ENCODE measurements around the gene NRXN2. TPM values are rescaled to one million over a fixed set of nuclear protein-coding genes. Genes with fewer than 3 reads are reported as not detected.
A peak's percentile ranks its signal among the peaks of the same experiment; 100 is the strongest.

NRXN2 gene
- 0.05 and 0.20 TPM in 2 replicates for polyA plus RNA-seq (2011; rRNA removed)
- polyA minus RNA-seq (2011; rRNA and poly(A)+ RNA removed) = 0.46 TPM in 1 of 2 replicates, not detected in the other

DNA sequence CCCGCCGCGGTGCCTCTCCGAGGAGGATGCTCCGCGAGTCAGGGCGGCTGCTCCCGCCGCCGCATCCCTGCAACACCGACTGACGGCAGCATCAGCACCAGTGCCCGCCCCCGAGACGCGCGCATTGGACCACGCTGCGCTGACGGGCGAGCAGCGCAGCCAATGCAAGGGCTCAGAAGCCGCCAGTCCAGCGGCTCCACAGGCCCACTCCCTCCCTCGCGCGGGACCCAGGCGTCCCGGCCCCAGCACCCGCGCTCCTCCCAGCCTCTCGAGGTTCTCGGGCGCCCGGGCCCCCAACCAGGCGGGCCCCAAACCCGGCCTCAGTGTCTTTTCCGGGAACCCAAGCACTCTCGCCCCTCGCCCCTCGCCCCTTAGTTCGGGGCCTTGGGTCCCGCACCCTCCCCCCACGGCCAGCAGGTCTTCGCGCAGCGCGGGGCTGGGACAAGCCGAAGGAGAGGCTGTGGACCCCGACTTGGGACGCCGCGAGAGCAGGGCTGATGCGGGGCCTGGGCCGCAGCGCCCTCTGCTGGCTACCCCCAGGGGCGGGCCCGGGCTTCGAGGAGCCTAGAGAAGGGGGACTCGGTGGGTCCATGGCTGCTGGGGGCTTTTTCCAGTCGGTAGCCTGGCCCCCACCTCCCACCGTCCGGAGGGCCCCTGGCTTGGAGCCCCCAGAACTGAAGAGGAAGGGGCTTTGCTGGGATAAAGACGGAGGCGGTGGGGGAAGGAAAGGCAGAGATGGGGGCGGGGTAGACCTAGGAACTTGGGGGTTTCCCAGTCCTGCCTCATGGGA is at the start of gene NRXN2:
Gene NRXN2 (minus strand): TSS at position 81 of the 790 bp plus-strand sequence. CDS start 9,498 bp downstream, outside the sequence.
- POLR2A ChIA-PET = no interaction called here
- DNase-seq (ENCODE audit: low read depth) = peak; percentile 26
- CTCF ChIA-PET = interaction anchor here (1.0 kb wide), 1 partner anchor 24 kb away, joined by 4 read pairs; no protein-coding TSS in a partner anchor
- TF ChIP-seq, protein P1, sequence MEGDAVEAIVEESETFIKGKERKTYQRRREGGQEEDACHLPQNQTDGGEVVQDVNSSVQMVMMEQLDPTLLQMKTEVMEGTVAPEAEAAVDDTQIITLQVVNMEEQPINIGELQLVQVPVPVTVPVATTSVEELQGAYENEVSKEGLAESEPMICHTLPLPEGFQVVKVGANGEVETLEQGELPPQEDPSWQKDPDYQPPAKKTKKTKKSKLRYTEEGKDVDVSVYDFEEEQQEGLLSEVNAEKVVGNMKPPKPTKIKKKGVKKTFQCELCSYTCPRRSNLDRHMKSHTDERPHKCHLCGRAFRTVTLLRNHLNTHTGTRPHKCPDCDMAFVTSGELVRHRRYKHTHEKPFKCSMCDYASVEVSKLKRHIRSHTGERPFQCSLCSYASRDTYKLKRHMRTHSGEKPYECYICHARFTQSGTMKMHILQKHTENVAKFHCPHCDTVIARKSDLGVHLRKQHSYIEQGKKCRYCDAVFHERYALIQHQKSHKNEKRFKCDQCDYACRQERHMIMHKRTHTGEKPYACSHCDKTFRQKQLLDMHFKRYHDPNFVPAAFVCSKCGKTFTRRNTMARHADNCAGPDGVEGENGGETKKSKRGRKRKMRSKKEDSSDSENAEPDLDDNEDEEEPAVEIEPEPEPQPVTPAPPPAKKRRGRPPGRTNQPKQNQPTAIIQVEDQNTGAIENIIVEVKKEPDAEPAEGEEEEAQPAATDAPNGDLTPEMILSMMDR (IDR thresholded peaks at IDR 0.05; ENCODE audit: insufficient read depth, low read depth, low read length) = peak; percentile 98
- Histone ChIP-seq H3K36me3 (ENCODE audit: control insufficient read depth, insufficient read depth, low read length) (no peaks in the 10 kb centered on the region), H3K4me3 (ENCODE audit: low read depth, low read length) (peak within 1 kb of the TSS; percentile 61), H3K27me3 (ENCODE audit: control insufficient read depth, insufficient read depth, low read length) (peaks cover 37% of the 10 kb centered on the region)

DNA sequence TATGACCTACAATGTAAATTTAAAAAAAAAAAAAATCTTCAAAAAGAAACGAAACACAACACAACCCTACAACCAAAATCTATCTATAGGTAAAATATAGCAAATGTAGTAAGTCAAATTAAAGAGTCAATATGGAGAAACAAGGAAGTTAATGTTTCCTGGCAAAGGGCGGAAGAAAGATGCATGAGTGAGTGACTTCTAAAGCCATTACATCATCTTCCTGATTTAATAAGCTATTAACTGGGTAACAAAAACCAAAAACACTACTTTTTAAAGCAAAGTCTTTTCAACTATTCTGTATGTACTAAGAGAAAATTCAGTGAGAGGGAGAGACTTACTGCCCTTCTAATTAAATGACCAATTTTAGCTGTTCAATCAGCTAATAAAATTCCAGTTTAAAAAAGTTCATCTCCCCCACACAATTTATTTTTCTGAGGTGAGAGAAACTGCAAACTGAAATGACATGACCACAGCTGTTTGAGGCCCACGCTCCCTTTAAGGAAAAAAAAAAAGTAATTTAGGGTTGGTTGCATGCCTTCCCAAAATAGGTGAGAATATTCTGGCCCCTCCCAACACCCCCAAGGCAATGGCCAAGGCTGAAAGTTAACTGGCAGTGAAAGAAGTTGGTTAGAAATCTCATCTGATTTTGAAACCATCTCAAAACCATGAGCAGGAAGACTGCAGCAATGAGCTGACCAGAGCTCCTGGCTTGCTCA is 49.5 kb upstream of the NRXN2 start:
- Histone ChIP-seq H3K4me3 (ENCODE audit: low read depth, low read length) (no peak overlapping the region), H3K27me3 (ENCODE audit: control insufficient read depth, insufficient read depth, low read length) (no peaks in the 10 kb centered on the region), H3K36me3 (ENCODE audit: control insufficient read depth, insufficient read depth, low read length) (peaks cover 54% of the 10 kb centered on the region)
- POLR2A ChIA-PET = interaction anchor here (0.6 kb wide), 2 partner anchors 12 kb away, joined by 8 to 9 read pairs; no protein-coding TSS in a partner anchor
- no peak for DNase-seq (ENCODE audit: low read depth)
- CTCF ChIA-PET = interaction anchor here (1.0 to 4.5 kb wide), 2 partner anchors 10 to 84 kb away, joined by 3 to 11 read pairs; no protein-coding TSS in a partner anchor
- TF ChIP-seq, protein P1 (IDR thresholded peaks at IDR 0.05; ENCODE audit: insufficient read depth, low read depth, low read length) = no peak

DNA sequence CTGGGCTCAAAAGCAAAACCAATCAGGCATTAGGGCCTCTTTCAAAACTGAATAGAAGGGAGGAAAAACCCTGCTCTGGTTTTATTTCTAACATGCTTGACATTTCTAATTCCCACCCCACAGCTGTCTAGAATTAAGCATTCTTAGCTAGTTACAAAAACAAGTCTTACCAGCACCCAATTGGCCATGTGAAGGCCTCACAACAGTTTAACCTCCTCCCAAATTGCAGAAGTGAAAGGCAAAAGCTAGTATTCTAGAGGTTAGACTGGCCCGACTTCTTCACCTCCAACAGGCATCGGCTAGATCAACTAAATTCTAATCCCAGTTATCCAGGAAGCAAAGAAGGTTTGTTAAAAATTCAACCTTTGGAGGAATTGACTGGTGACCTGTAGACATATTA is 48.9 kb upstream of the NRXN2 start:
- POLR2A ChIA-PET = interaction anchor here (0.6 kb wide), 1 partner anchor 11 kb away, joined by 8 read pairs; no protein-coding TSS in a partner anchor
- TF ChIP-seq, protein P1 (IDR thresholded peaks at IDR 0.05; ENCODE audit: insufficient read depth, low read depth, low read length) = no peak
- DNase-seq (ENCODE audit: low read depth) = no peak
- no peak overlapping the region for H3K4me3 ChIP-seq (ENCODE audit: low read depth, low read length)
- peaks cover 60% of the 10 kb centered on the region for H3K36me3 ChIP-seq (ENCODE audit: control insufficient read depth, insufficient read depth, low read length)
- CTCF ChIA-PET = interaction anchor here (1.0 to 4.5 kb wide), 2 partner anchors 9 to 83 kb away, joined by 3 to 11 read pairs; no protein-coding TSS in a partner anchor
- no peaks in the 10 kb centered on the region for H3K27me3 ChIP-seq (ENCODE audit: control insufficient read depth, insufficient read depth, low read length)

DNA sequence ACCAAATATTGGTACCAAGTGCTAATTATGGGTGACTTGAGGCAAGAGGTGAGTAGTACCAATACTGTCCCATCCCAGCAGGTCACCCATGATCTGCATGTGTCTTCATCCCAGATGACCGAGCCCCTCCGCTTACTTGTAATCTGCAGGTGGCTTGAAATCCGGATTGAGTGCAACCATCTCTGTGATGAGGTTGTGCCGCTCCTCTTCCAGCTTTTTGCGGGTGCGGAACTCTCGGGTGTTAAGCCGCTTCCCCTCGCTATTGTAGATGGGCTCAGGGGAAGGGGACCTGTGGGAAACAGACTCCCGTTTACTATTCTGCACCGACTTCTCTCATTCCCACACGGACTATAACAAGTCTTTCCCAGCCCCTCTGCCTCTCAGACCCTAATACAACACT is 47.1 kb upstream of the NRXN2 start:
- TF ChIP-seq, protein P1 (IDR thresholded peaks at IDR 0.05; ENCODE audit: insufficient read depth, low read depth, low read length) = no peak
- no peak for DNase-seq (ENCODE audit: low read depth)
- H3K4me3 ChIP-seq (ENCODE audit: low read depth, low read length) = no peak overlapping the region
- POLR2A ChIA-PET = no interaction called here
- no peaks in the 10 kb centered on the region for H3K27me3 ChIP-seq (ENCODE audit: control insufficient read depth, insufficient read depth, low read length)
- H3K36me3 ChIP-seq (ENCODE audit: control insufficient read depth, insufficient read depth, low read length) = peaks cover 63% of the 10 kb centered on the region
- CTCF ChIA-PET = interaction anchor here (1.2 kb wide), 1 partner anchor 27 kb away, joined by 3 read pairs; no protein-coding TSS in a partner anchor

DNA sequence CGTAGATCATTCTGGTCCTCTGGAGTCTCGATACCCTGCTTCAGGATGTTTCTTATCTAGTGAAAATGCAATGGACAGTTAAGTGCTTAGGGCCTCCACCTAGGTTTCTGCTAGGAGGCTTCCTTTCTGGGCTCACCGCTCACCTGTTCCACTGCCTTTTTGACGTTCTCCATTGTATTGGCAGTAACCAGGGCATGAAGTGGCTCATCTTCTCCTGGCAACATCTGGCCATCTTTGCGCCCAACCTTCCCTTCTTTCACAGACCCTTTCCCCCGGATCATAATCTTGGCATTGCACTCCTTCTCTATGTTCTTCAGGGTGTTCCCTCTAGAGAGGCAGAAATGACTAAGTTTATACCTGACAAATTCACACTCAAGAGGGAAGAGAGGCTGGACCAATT is 46.3 kb upstream of the NRXN2 start:
- no peak overlapping the region for H3K4me3 ChIP-seq (ENCODE audit: low read depth, low read length)
- H3K27me3 ChIP-seq (ENCODE audit: control insufficient read depth, insufficient read depth, low read length) = no peaks in the 10 kb centered on the region
- TF ChIP-seq, protein P1 (IDR thresholded peaks at IDR 0.05; ENCODE audit: insufficient read depth, low read depth, low read length) = no peak
- peaks cover 64% of the 10 kb centered on the region for H3K36me3 ChIP-seq (ENCODE audit: control insufficient read depth, insufficient read depth, low read length)
- ChIA-PET POLR2A (no interaction called here), CTCF (interaction anchor here (1.4 kb wide), 1 partner anchor 17 kb away, joined by 3 read pairs; no protein-coding TSS in a partner anchor)
- no peak for DNase-seq (ENCODE audit: low read depth)
